Stomach (tissue), 9 donors: ENCODE data around the gene NTHL1. TPM values are rescaled to one million over a fixed set of nuclear protein-coding genes. Genes with fewer than 3 reads are reported as not detected.

Experiments
- DNase-seq, 2 donors: peaks; one replicate each; pipeline versions ENCODE4 v3.0.0 to v3.0.0-alpha.2; 2013 to 2019
- H3K27ac ChIP-seq, 5 donors: fragments of 200-600 bp in 4 of 5; sonication (generic) in 4 of 5; one replicate each; pipeline ENCODE4 v1.5.1; 2013 to 2019; ENCODE audit warnings: mild to moderate bottlenecking in 1 of 5, moderate library complexity in 1 of 5
- H3K27me3 ChIP-seq, 3 donors: fragments of 200-600 bp; sonication (generic); one replicate each; pipeline ENCODE4 v1.5.1; 2017 to 2019; ENCODE audit warnings: mixed run types in 1 of 3
- H3K36me3 ChIP-seq, 4 donors: fragments of 200-600 bp; sonication (generic); 1 replicate in 3 of 4; 2 replicates in 1 of 4; pipeline ENCODE4 v1.5.1; 2016 to 2019
- H3K4me1 ChIP-seq, 4 donors: fragments of 200-600 bp; sonication (generic); one replicate each; pipeline ENCODE4 v1.5.1; 2016 to 2019
- H3K4me3 ChIP-seq, 4 donors: fragments of 200-600 bp; sonication (generic) in 3 of 4; one replicate each; pipeline ENCODE4 v1.5.1; 2016 to 2019; ENCODE audit warnings: mild to moderate bottlenecking in 1 of 4
- H3K9me3 ChIP-seq, 4 donors: fragments of 200-600 bp; sonication (generic); one replicate each; pipeline ENCODE4 v1.5.1; 2016 to 2019
- CTCF ChIP-seq, 7 experiments: fragments of 450-650 bp in 4 of 7; fragments of 200-600 bp in 3 of 7; sonication (generic) in 3 of 7; IDR thresholded peaks; one replicate each; pipeline ENCODE4 v1.5.1; 2016 to 2019; ENCODE audit warnings: antibody characterized with exemption in 7 of 7, control low read depth in 2 of 7, mild to moderate bottlenecking in 1 of 7
- EP300 ChIP-seq: sonication (generic); formaldehyde crosslinking; IDR thresholded peaks from one replicate; pipeline ENCODE4 v1.6.1; 2017; ENCODE audit warnings: antibody characterized with exemption
- POLR2A ChIP-seq, 4 donors: fragments of 450-650 bp; IDR thresholded peaks; one replicate each; pipeline ENCODE4 v1.6.1; 2016; ENCODE audit warnings: antibody characterized with exemption in 4 of 4, control low read depth in 2 of 4, mild to moderate bottlenecking in 1 of 4, moderate library complexity in 1 of 4
- POLR2AphosphoS5 ChIP-seq, 3 donors: sonication (generic); formaldehyde crosslinking; IDR thresholded peaks; one replicate each; pipeline ENCODE4 v1.6.1; 2016; ENCODE audit warnings: antibody characterized with exemption in 3 of 3
- WGBS, 5 donors: extraction: QIAGEN DNeasy Blood & Tissue Kit in 3 of 5; methylation state at CpG; one replicate each; pipeline versions ENCODE4 v1.1.5 to v1.1.7; 2013 to 2018; 5-methylcytosine and 5-hydroxymethylcytosine counted together
- intact Hi-C: fragments of 100-400 bp; cut with DNase I; formaldehyde crosslinking; loops from one replicate; pipeline ENCODE4 v1.15.1; 2023; ENCODE audit warnings: low total_unique reads
- polyA plus RNA-seq, 3 donors: library from polyadenylated mRNA; stranded (reverse); fragments of 200-250 nt; gene quantifications; one replicate each; pipeline ENCODE4 v1.2.3, GENCODE V29; 2013
- total RNA-seq, 5 donors: library from RNA; depleted of rRNA; stranded (reverse); fragments of >200 nt; gene quantifications; one replicate each; pipeline versions ENCODE4 v1.1.0 to v1.2.3, GENCODE V29; 2014 to 2016
- donor health status: healthy with polysubstance abuse.
- donor health status: Bipolar disorder and iron deficiency.
- donor health status: healthy.

NTHL1 gene
- total and polyA plus RNA-seq, 8 donors = 2.3 to 663 (median 32.9) TPM

- intact Hi-C loops = no loop called here
- Histone ChIP-seq H3K4me1 (peaks cover 5 to 12% (median 10%) of the 10 kb centered on the region in 4 donors), H3K27me3 (no peaks in the 10 kb centered on the region), H3K4me3 (no peak overlapping the region), H3K9me3 (no peaks in the 10 kb centered on the region), H3K36me3 (peaks cover 43 to 99% (median 94%) of the 10 kb centered on the region in 4 donors), H3K27ac (no peak overlapping the region)
- WGBS, 5 donors = 77 to 86% (median 81%) methylated on average over 11 to 15 of the region's 15 CpGs
- peak in 1 of 2 donors; percentile 33 for DNase-seq
- peak in 1 of 7 experiments; percentile 10 for TF ChIP-seq CTCF (IDR thresholded peaks at IDR 0.05)
- no peak for TF ChIP-seq POLR2AphosphoS5 (IDR thresholded peaks at IDR 0.05)
Observed at GRCh38 chr16:2056077-2056476, 8.4 kb upstream of the NTHL1 start.

GRCh38 chr16:2054543-2055245, 7.1 kb upstream of the NTHL1 start:
- DNase-seq = peak; percentile 71 to 93
- Histone ChIP-seq H3K4me3 (no peak overlapping the region), H3K9me3 (no peaks in the 10 kb centered on the region), H3K4me1 (peaks cover 5 to 12% (median 10%) of the 10 kb centered on the region in 4 donors), H3K27me3 (no peaks in the 10 kb centered on the region), H3K36me3 (peaks cover 38 to 95% (median 92%) of the 10 kb centered on the region in 4 donors), H3K27ac (peak overlapping the region; percentile 42 to 77 (median 63))
- WGBS, 5 donors = 43 to 65% (median 45%) methylated on average over 19 to 29 of the region's 29 CpGs
- peak in 2 of 3 donors; percentile 33 to 52 for TF ChIP-seq POLR2AphosphoS5 (IDR thresholded peaks at IDR 0.05)
- TF ChIP-seq POLR2A (IDR thresholded peaks at IDR 0.05) = no peak
- no peak for TF ChIP-seq CTCF (IDR thresholded peaks at IDR 0.05)
- intact Hi-C loops = no loop called here

GRCh38 chr16:2053897-2054296, 6.3 kb upstream of the NTHL1 start:
- no peaks in the 10 kb centered on the region for H3K9me3 ChIP-seq
- intact Hi-C loops = no loop called here
- peaks cover 9 to 16% (median 15%) of the 10 kb centered on the region in 4 donors for H3K4me1 ChIP-seq
- H3K27ac ChIP-seq = peak overlapping the region in 2 of 5 donors; percentile 63 to 73
- no peak for DNase-seq
- TF ChIP-seq POLR2A (IDR thresholded peaks at IDR 0.05) (no peak), POLR2AphosphoS5 (IDR thresholded peaks at IDR 0.05) (no peak), EP300 (no peak), CTCF (IDR thresholded peaks at IDR 0.05) (no peak)
- no peak overlapping the region for H3K4me3 ChIP-seq
- H3K27me3 ChIP-seq = no peaks in the 10 kb centered on the region
- WGBS, 5 donors = 94 to 97% (median 96%) methylated on average over 10 to 17 of the region's 17 CpGs
- peaks cover 38 to 87% (median 85%) of the 10 kb centered on the region in 4 donors for H3K36me3 ChIP-seq

- no peak overlapping the region for H3K27ac ChIP-seq
- H3K4me1 ChIP-seq = peaks cover 16 to 23% (median 21%) of the 10 kb centered on the region in 4 donors
- 93 to 97% (median 96%) methylated on average over 21 of the region's 21 CpGs; no CpG with 5 or more reads in 1 of the 5 donors for WGBS, 5 donors
- H3K27me3 ChIP-seq = no peaks in the 10 kb centered on the region
- intact Hi-C loops = no loop called here
- DNase-seq = no peak
- TF ChIP-seq EP300 (no peak), POLR2AphosphoS5 (IDR thresholded peaks at IDR 0.05) (no peak), POLR2A (IDR thresholded peaks at IDR 0.05) (no peak), CTCF (IDR thresholded peaks at IDR 0.05) (no peak)
- no peak overlapping the region for H3K4me3 ChIP-seq
- no peaks in the 10 kb centered on the region for H3K9me3 ChIP-seq
- peaks cover 38 to 80% (median 78%) of the 10 kb centered on the region in 4 donors for H3K36me3 ChIP-seq
Observed at GRCh38 chr16:2053211-2053610, 5.6 kb upstream of the NTHL1 start.
